Measurements from ENCODE around the gene BSND. TPM values are rescaled to one million over a fixed set of nuclear protein-coding genes. Genes with fewer than 3 reads are reported as not detected.
A peak's percentile ranks its signal among the peaks of the same experiment; 100 is the strongest.

BSND gene
- total RNA-seq, 1 experiment from 2014 or later = 0.42 TPM

GRCh38 chr1:54950006-54950368 lies 48.7 kb upstream of the BSND start (continued):
- TF ChIP-seq ZNF281 (CRISPR knock-in tag; IDR thresholded peaks at IDR 0.05) = no peak
- no peak for TF ChIP-seq NFE2L1 (CRISPR knock-in tag; IDR thresholded peaks at IDR 0.05)
- TF ChIP-seq ATF1 (CRISPR knock-in tag; IDR thresholded peaks at IDR 0.05) = no peak
- no peak for TF ChIP-seq ARID4B (CRISPR knock-in tag; IDR thresholded peaks at IDR 0.05; ENCODE audit: borderline replicate concordance)
- TF ChIP-seq ZNF121 (CRISPR knock-in tag; IDR thresholded peaks at IDR 0.05) = no peak
- no peak for TF ChIP-seq ZNF219 (CRISPR knock-in tag; IDR thresholded peaks at IDR 0.05; ENCODE audit: borderline replicate concordance)
- no peak for TF ChIP-seq NFATC4 (CRISPR knock-in tag; IDR thresholded peaks at IDR 0.05)
- no peak for TF ChIP-seq OVOL2 (CRISPR knock-in tag; IDR thresholded peaks at IDR 0.05; ENCODE audit: borderline replicate concordance)
- TF ChIP-seq PRDM15 (CRISPR knock-in tag; IDR thresholded peaks at IDR 0.05) = no peak
- TF ChIP-seq ATF2 (CRISPR knock-in tag; IDR thresholded peaks at IDR 0.05; ENCODE audit: borderline replicate concordance, low read depth) = no peak
- TF ChIP-seq MYBL2 (CRISPR knock-in tag; IDR thresholded peaks at IDR 0.05) = no peak

- no peak overlapping the region for H3K27ac Mint-ChIP-seq
- peaks cover 19% of the 10 kb centered on the region for H3K9me3 Mint-ChIP-seq
- ChIA-PET POLR2A (interaction anchor here (1.0 to 1.6 kb wide), 3 partner anchors 40 to 98 kb away, joined by 3 to 4 read pairs (median 3); no protein-coding TSS in a partner anchor), CTCF (interaction anchor here (0.6 to 16.5 kb wide), 35 partner anchors 10 to 199 kb away, joined by 3 to 632 read pairs (median 5); partner anchors contain the start of genes BSND, DHCR24, PCSK9 and TMEM61)
- H3K4me3 Mint-ChIP-seq = peak overlapping the region; percentile 58
- H3K36me3 Mint-ChIP-seq = peaks cover 12% of the 10 kb centered on the region
- DNase-seq (ENCODE audit: low spot score) (peak; percentile 84), ATAC-seq (peak; percentile 86)
- peaks cover 4% of the 10 kb centered on the region; the same call in 1 of the 2 replicates for H3K27me3 Mint-ChIP-seq (ENCODE audit: low read depth)
- peaks cover 21% of the 10 kb centered on the region for H3K4me1 Mint-ChIP-seq
- TF ChIP-seq ETV6 (CRISPR knock-in tag; IDR thresholded peaks at IDR 0.05) = 0 out of 2 replicates have a peak, but pooled peaks have one; percentile 19
- TF ChIP-seq HMGXB4 (CRISPR knock-in tag; IDR thresholded peaks at IDR 0.05) = 0 out of 2 replicates have a peak, but pooled peaks have one; percentile 31
- no peak for TF ChIP-seq ZNF138 (CRISPR knock-in tag; conservative IDR thresholded peaks at IDR 0.05)
- peak; percentile 69 for TF ChIP-seq CTCF (IDR thresholded peaks at IDR 0.05)
Measured at GRCh38 chr1:54950369-54951163, 48.2 kb upstream of the BSND start.
